ENCODE measurements around the gene STRA6. TPM values are rescaled to one million over a fixed set of nuclear protein-coding genes. Genes with fewer than 3 reads are reported as not detected.
A peak's percentile ranks its signal among the peaks of the same experiment; 100 is the strongest.

The STRA6 gene
- total RNA-seq, 1 donor from 2014 or later = 50.9 TPM

GRCh38 chr15:74180881-74181602, 21.5 kb downstream of the STRA6 start:
- DNase-seq (ENCODE audit: low spot score) = no peak

- DNase-seq (ENCODE audit: low spot score) = no peak
Measured at GRCh38 chr15:74179983-74180880, 22.4 kb downstream of the STRA6 start.

- peak; percentile 74 for DNase-seq (ENCODE audit: low spot score)
Measured at GRCh38 chr15:74179101-74179841, 23.3 kb downstream of the STRA6 start.

- DNase-seq (ENCODE audit: low spot score) = no peak
Measured at GRCh38 chr15:74178326-74179100, 24.1 kb downstream of the STRA6 start.

- no peak for DNase-seq (ENCODE audit: low spot score)
Measured at GRCh38 chr15:74176262-74177214, 26.0 kb downstream of the STRA6 start.

- no peak for DNase-seq (ENCODE audit: low spot score)
Measured at GRCh38 chr15:74175271-74176191, 27.1 kb downstream of the STRA6 start.

GRCh38 chr15:74174958-74175253, 27.7 kb downstream of the STRA6 start:
- no peak for DNase-seq (ENCODE audit: low spot score)

- DNase-seq (ENCODE audit: low spot score) = no peak
Measured at GRCh38 chr15:74174219-74174957, 28.2 kb downstream of the STRA6 start.

GRCh38 chr15:74173380-74174218, 29.0 kb downstream of the STRA6 start, which contains the start of gene ISLR:
TSS of gene ISLR (plus strand) at chr15:74173710. CDS start at chr15:74174859, 1,149 bp downstream.
- peak; percentile 55 for DNase-seq (ENCODE audit: low spot score)

- DNase-seq (ENCODE audit: low spot score) = peak; percentile 65
Measured at GRCh38 chr15:74172701-74173379, 29.7 kb downstream of the STRA6 start.

- peak; percentile 37 for DNase-seq (ENCODE audit: low spot score)
Measured at GRCh38 chr15:74171965-74172541, 30.5 kb downstream of the STRA6 start.

GRCh38 chr15:74170875-74171578, 31.6 kb downstream of the STRA6 start:
- peak; percentile 32 for DNase-seq (ENCODE audit: low spot score)

- DNase-seq (ENCODE audit: low spot score) = peak; percentile 32
Measured at GRCh38 chr15:74170071-74170844, 32.3 kb downstream of the STRA6 start.

GRCh38 chr15:74168711-74169126, 33.9 kb downstream of the STRA6 start:
- no peak for DNase-seq (ENCODE audit: low spot score)

GRCh38 chr15:74167891-74168331, 34.7 kb downstream of the STRA6 start:
- DNase-seq (ENCODE audit: low spot score) = no peak

Measured in ureter (tissue), 1 donor.